HG03045 (cell line): ENCODE measurements around the gene MTHFD2L.

ENCODE experiments used
- ATAC-seq: cut with Tn5 transposase; IDR thresholded peaks from one replicate; pipeline ENCODE4 v1.9.1; 2021; ENCODE audit warnings: mild to moderate bottlenecking, moderate library complexity; ENCODE audit not compliant: unreplicated experiment

The MTHFD2L gene

DNA sequence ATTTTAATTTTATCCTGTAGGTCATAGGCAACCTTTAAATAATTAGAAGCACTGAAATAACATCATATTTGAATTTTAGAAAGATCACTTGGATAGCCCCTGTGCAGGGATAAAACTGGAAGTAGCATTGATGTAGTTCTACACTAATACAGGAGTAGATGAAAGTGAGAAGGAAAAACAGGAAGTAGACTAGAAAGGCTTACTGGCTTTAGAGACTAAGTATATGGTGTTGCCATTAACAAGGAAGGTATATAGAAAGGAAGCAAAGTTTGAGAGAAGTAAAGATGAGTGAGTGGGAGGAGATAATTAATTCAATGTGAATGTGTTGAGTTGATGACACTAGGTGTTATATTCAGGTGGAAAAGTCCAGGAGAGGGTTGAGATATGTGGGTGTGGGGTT, 77.2 kb downstream of the MTHFD2L start:
- no peak for ATAC-seq

DNA sequence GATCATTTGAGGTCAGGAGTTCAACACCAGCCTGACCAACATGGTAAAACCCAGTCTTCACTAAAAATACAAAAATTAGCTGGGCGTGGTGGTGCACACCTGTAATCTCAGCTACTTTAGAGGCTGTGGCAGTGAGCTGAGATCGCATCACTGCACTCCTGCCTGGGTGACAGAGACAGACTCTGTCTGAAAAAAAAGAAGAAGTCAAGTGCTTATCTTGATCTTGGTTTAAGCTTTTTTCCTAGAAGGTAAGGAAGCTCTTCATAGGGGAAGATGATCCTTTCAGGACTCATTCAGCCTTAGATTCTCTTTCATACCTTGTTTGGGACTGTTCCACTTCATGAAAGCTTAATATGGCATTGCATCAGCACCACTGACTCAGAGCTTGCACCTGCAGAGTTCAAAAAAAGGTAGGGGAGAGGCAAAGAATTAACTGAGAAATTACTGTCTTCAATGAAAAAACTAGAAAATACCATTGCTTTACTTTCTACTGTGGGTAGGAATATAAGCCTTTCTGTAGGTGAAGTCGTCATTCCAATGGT, 79.6 kb downstream of the MTHFD2L start:
- no peak for ATAC-seq

DNA sequence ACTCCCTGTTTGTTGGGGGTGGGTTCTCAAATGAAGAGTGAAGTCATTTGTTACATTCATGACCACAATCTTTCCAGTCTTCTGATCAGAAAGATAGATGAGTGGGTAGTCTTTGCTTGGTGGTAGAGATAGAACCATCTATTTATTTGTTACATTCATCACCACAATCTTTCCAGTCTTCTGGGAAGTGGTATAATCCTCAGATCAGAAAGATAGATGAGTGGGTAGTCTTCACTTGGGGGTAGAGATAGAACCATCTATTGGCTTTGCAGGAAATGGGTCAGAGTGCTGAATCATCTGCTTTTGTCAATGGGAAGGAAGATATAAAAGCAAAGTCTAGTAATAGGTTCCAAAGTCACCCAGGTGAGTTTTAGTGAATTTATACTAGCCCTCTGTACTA, 86.1 kb downstream of the MTHFD2L start:
- ATAC-seq, result no peak

DNA sequence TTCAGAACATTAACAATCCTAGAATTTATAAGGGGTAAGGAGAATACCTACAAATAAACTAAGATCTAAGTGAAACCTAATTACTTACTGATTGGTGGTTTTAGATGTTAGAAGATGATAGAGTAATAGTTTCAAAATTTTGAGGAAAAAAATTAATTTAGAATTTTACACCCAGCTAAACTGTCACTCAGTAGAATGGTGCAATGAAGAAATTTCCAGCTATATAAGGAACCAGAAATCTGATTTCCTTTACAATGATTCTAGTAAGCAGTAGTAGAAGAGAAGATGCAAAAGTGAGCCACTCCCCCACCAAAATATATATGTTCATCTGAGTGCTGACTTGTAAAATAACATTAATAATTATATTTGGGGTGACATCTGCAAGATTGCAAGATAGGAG, 95.0 kb downstream of the MTHFD2L start:
- no peak for ATAC-seq

DNA sequence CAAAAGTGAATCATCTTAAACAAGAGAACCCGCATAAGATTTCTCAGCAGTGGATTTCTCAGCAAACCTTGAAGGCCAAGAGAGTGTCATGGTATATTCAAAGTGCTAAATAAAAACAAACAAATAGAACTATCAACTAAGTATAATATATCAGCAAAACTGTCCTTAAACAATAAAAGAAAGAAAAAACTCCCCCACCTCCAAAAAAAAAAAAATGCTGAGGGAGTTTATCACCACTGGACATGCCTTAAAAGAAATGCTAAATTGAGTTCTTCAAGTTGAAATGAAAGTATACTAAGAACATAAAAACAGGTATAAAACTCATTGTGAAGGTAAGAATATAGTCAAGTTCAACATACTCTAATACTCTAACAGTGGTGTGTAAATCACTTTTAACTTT, 96.5 kb downstream of the MTHFD2L start:
- no peak for ATAC-seq

DNA sequence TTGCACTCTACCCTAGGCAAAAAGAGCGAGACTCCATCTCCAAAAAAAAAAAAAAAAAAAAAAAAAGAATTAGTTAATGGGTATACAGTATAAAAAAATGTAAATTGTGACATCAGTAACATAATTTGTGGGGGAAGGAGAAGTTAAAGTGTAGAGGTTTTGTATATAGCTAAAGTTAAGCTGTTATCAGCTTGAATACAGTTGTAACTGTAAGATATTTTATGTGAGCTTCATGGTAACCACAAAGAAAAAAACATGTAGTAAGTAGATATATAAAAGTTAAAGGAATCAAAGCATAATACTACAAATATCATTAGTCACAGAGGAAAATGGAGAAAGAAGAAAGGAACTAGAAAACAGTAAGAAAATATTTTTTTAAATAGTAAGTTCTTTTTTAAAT, 97.2 kb downstream of the MTHFD2L start:
- no peak for ATAC-seq

DNA sequence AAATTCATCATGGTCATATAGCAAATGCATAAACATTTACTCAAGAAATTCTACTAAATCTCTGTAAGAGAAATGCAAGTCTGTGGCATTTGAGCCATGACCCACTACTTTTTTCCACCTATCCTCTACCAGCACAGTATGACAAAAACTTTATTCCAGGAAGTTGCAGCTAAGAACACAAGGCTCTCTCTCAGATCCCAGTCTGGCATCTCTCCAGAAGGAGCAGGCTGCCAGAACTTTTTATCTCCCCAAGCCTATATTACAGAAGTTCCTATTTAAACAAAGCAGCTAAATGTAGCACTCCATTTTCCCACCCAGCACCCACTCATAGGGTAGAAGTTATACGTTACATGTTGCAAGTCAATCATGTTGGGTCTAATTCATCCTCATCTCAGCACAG, 101.0 kb downstream of the MTHFD2L start:
- no peak for ATAC-seq

DNA sequence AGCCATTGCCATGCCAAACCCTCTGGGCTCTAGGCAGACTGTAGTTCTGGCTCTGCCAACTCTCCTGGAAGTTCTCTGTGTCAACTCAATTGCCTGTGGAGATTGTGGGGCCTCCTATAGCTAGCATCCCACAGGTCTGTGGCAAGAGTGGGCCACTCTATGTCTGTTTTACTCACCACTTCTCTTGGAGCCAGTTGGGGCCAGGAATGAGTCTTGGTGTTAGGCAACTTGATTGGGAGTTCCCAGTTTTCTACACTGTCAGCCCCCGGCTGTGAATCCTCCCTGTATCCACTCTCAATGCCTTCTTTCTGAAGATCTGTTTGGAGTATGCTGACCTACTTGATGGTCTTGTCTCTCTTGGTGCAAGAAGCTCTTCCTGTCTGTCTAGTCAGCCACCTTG, 102.1 kb downstream of the MTHFD2L start:
- no peak for ATAC-seq

DNA sequence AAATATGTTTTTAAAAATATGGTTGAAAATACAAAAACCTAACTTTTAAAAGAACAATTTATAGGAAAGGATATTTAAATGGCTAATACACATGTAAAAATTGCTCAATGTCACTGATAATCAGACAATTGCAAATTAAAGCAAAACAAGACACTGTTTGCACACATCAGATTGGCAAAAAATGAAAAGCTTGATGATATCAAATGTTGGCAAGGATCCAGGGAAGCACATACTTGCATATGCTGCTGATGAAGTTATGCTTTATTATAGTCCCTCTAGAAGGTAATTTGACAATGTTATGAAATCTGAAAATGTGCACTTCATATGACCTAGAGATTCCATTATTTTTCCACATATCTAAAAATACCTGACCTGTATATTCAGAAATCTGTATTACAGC, 104.6 kb downstream of the MTHFD2L start:
- no peak for ATAC-seq

DNA sequence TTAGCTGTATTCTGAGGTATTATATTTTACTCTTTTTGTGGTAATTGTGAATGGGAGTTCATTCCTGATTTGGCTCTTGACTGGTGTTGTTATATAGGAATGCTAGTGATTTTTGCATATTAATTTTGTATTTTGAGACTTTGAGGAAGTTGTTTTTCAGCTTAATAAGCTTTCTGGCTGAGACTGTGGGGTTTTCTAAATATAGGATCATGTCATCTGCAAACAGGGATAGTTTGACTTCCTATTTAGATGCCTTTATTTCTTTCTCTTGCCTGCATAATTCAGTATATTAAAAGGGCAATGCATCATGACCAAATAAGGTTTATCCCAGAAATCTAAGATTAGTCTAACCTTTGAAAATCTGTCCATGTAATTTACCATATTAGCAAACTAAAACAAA, 105.6 kb downstream of the MTHFD2L start:
- ATAC-seq, result no peak

DNA sequence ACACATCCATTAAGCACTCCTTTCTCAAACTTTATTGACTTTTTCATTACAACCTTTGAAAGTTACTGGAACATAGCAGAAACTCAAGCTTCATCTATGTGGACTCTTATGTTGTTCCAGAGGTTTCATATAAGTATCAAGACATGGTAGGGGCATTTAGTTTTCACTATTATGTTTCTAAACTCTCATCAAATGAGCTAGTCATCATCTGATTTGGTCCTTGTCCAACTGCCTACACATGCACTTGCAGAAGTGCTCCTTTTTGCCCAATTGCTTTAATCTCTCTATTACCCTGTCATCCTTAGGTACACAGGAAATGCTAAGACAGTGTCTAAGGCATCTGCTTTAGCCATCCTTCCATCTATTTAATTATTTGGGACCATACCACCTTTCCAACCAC, 108.2 kb downstream of the MTHFD2L start:
- ATAC-seq, result no peak

DNA sequence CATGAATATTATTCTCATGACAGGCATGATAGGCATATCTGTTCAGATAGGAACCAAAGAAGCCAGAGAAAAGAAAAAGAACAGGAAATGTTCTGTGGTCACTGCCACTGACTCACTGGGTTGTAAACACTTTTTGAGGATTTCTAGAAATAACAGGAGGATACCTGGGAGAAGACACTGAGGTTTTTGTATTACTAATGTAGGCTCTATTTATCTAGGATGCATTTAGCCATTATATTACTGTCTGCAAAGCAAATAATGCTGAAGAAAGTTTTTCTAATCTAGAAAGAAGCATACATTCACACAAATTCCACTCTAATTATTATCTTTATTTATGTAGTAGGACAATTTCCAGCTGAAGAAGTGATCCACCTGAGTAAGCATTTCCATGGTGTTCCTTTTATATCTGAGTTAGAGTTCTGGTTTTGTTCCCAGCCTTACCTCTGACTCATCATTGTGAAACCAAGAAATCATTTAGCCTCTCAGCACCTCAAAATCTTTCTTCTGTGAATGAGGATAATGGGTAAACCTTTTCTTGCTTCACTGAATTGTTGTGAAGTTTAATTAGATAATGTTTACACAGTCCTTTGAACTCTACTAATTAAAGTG, 110.2 kb downstream of the MTHFD2L start:
- no peak for ATAC-seq

DNA sequence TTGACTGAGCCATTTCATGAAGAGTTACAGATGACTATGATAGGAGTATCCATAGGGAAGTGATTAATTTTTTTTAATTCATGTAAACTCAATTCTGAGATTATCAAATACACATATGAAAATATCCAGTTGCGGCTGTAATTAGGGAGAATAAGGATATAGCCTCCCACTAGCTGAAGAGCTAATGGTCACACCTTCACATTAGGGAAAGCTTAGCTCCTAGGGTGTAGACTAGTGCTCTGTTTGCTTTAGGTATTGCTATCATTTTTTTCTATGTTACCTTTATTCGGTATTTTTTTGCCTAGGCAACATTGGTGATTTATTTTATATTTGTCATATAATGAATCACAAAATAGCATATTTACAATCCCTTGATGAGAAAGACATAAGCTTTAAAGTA, 110.7 kb downstream of the MTHFD2L start:
- no peak for ATAC-seq

DNA sequence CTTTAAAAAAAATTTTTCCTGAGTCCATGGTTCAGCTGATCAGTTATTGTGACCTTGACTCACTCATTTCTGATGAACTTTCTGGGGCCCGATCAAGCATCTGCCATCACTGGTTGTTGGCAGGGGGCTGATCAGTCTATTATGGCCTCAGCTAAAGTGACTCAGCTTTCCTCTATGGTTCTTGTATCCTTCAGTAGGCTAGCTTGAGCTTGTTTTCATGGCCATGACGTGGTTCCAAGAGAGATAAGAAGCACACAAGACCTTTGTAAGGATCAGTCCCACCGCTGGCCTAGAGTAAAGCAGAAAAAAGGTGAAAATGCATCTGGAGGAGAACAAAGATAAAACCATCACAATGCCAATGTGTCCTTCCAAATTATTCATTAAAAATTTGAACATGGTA, 120.6 kb downstream of the MTHFD2L start:
- ATAC-seq, result no peak

DNA sequence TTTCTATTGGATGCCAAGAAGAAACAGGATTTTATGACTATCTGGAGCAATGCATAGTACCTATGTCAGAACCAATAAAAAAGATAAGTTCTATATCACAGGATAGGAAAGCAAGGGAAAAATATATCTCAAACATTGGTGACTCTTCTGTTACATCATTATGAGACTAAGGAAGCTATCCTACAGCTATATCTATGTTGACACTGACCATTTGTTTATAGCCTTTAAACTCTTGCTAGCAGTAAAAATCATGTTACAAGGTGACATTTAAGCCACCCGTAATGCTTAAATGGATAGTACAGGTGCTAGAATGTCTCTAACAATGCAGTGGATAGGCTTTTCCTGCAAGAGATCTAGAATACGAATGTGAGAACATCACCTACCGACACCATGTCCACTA, 121.8 kb downstream of the MTHFD2L start:
- no peak for ATAC-seq

DNA sequence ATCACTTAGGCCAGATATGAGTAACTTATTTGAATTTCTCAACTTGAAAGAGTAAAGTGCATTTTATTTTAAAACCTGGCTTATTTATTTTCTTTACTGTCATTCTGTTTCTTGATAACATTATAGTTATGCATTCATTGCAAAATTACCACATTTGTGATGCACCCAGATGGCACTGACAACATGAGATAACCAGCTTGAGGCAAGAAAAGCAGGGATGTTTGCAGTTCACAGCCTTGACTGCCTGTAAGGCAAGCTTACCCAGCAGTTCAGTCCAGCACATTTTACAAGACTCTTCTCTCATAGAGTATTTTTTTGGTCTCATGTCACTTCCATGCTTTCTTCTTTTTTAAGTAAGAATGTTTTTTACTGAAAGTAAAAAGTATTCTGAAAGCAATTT, 125.0 kb downstream of the MTHFD2L start:
- no peak for ATAC-seq

DNA sequence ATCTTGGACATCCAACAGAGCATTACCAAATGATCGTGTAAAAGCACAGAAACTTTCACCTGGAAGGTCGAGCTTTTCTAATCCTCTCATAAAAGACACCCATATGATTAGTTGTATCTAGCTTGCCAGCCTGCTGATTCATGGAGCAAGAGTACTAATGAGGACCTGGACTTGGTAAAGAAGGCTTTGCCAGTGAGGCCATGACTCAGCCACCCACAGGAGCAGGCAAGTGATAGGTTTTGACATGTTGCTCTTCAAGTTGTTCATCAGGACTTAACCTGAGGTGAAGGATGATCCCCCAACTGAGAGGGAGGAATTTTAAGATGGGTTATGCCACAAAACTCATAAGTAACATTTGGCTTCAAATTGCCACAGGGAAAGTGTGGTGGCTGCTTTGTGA, 125.7 kb downstream of the MTHFD2L start:
- no peak for ATAC-seq

DNA sequence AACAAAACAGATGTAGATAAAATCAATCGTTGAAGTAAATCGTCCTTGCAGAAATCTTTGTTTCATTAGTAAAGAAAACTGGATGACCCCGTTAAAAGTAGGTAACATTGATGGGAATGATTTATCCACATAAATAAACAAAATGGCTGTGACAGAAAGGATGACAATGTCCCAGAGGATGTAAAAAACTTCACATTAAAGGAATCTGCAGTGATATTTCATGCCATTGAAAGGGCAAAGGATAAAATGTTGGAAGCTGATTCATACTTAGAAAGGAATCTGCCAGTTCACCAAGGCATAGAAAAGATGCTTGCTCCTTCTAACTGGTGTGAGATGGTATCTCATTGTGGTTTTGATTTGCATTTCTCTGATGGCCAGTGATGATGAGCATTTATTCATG, 126.1 kb downstream of the MTHFD2L start:
- no peak for ATAC-seq

DNA sequence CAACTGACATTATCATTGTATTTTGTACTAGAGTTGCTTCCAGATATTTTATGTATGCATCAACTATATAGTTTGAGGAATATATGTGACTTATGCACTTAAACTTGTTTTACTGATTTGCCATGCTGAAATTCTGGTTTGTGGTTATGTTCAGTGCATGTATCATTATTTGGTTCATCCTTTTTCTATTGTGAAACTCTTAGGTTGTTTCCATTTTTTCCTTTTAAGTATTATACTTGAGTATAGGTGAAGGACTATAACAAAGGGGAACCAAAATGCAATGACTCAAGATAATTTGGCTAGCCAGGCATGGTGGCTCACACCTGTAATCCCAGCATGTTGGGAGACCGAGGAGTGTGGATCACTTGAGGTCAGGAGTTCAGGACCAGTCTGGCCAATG, 129.2 kb downstream of the MTHFD2L start:
- ATAC-seq, result no peak

DNA sequence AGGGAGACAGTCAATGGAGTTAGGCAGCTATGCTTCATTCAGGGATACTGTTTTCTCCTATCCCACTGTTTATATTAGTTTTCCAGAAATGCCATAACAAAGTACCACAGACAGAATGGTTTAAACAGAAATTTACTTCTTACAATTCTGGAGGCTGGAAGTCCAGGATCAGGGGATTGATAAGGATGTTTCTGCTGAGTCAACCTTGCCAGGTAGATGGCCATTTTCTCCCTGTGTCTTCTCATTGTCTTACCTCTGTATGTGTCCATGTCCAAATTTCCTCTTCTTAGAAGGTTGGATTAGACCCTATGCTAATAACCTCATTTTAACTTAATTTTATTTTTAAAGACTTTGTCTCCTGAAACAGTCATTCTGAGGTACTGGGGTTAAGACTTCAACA, 129.9 kb downstream of the MTHFD2L start:
- ATAC-seq, result no peak

DNA sequence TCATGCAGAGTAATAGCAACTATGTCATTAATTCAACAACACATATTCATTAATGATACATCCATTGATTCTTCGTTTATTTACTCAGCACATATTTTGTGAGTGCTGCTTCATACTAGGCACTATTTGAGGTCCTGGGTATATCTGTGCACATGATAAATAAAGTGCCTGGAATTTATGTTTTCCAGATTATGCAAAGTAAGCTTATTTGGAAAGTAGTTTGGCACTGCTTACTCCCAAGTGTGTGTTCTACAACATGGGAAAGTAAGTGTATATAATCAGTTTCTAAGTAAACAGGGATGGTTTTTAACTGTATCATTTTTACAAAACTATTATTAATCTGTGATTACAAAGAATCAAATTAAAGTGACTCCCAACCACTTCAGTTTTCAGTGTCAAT, 133.6 kb downstream of the MTHFD2L start:
- no peak for ATAC-seq

DNA sequence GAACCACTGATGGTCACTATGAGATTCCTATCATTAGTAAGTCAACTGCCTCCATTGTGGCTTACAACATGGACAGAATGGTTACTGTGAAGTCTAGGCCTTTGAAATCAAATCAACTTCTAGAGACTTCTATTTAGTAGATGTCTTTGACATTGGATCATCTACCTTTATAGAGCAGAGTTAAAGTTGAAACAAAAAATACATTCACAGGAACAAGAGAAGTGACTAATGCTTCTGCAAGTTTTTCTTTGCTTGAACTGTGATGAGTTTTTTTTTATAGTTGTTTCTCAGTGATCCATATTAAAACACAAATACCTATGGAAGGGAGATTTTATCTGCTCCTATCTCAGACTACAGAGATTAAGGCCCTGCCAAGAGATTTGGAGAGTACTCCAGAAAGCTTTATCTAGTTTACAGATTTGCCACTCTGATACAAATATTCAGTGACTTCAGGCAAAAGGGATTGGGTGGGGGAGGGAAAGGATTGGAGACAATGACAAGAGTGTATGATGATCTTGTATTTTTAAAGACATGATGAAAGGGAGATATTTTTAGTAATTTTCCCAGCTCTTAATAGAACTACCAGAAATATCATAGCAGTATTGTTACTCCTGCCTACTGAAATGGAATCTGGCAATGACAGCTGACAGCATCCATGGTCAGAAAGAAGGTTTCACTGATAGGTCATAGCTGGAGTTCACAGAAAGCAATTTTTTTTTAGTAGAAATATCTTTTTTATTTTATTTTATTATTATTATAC, 134.4 kb downstream of the MTHFD2L start:
- ATAC-seq, result no peak

DNA sequence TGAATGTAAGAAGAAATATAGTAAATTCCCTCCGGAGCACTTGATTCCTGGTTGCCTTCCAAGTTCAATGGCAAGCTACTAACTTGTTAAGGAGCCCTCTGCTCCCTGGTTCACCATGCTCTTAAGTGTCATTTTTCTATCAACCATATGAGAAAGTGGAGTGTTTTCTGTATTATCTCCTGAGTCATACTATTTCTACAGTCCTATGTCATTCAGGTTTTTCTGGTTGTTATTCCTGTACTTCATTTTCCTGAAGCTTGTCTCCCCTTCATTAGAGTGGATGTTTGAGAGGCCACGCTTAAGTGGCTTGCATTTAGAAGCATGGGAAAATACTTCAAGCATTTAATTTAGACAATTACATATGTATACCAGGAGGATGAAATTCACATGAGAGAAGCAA, 135.6 kb downstream of the MTHFD2L start:
- ATAC-seq, result no peak
